ENCODE data around the gene CTU2.

Gene CTU2

GRCh38 chr16:88764080-88764479 is 57.8 kb downstream of the CTU2 start:
- no peak for DNase-seq

DNA sequence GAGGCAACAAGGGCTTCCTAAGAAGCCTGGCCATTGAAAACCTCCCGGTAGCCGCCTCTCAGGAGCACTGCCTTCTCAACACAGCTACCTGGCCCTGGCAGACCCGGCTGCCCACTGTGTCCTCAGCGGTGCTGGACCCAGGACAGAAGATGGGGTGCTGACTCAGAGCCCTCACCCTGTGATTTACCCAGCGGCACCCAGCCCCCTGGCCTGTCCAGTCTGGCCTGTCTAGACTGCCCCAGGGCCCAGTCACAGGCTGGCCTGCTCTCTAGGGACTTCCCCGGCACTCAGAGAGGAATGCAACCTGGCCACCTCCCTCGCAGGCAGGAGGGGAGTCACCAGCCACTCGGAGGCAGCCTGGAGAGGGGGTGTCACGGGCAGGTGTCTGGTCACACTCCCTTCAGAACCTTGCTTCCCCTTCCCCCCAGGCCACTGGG is 58.6 kb downstream of the CTU2 start:
- DNase-seq = no peak

Data from NCI-H1105 (cell line).